ENCODE measurements around the gene C1orf74. TPM values are rescaled to one million over a fixed set of nuclear protein-coding genes. Genes with fewer than 3 reads are reported as not detected.

C1orf74 gene
- total and polyA plus RNA-seq, 2 donors (not counting 3 experiments of a cell fraction or from before 2014, with no cell fraction given) = 2.4 to 3.0 TPM

DNA sequence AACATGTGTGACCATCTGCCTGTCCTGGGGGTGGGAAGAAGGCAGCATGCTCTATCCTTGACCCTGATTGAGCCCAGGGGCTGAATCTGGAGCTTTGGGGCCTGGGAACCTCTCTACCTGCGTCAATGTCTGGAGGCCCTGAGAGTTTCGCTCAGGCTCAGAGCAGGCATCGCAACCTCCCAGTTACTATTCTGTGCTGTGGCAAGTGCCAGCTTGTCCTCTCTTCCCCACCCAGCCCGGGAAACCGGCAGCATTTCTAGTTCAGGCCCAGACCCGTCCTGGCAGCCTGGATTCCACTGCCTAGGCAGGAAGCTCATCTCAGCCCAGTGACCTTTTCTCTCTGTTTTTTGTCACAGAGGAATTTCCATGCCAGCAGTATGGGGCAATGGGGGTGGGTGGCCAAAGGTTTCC, 31.6 kb upstream of the C1orf74 start:
- Histone ChIP-seq H3K9me1 (replicated peaks; ENCODE audit: control insufficient read depth, extremely low read depth, insufficient read depth, low read length) (no peaks in the 10 kb centered on the region), H3K9me3 (replicated peaks; ENCODE audit: control insufficient read depth, insufficient read depth, low read length) (no peaks in the 10 kb centered on the region), H3K9ac (replicated peaks; ENCODE audit: extremely low read depth, insufficient read depth, low read length) (no peak overlapping the region), H3K79me2 (ENCODE audit: control insufficient read depth, insufficient read depth, low read length) (no peaks in the 10 kb centered on the region), H3K36me3 (ENCODE audit: control insufficient read depth in 2 of 2, extremely low read depth in 1 of 2, insufficient read depth in 2 of 2, low read length in 2 of 2) (no peaks in the 10 kb centered on the region), H3K4me2 (ENCODE audit: insufficient read depth, low read length) (no peak overlapping the region), H3K27me3 (ENCODE audit: control insufficient read depth in 2 of 2, insufficient read depth in 2 of 2, low read length in 2 of 2) (no peaks in the 10 kb centered on the region), H2AFZ (ENCODE audit: low read depth, low read length) (no peak overlapping the region), H3K4me1 (ENCODE audit: control insufficient read depth, extremely low read depth, insufficient read depth, low read length) (no peaks in the 10 kb centered on the region), H3K27ac (ENCODE audit: insufficient read depth, low read depth, low read length) (no peak overlapping the region), H4K20me1 (replicated peaks; ENCODE audit: control insufficient read depth, extremely low read depth, insufficient read depth, low read length) (no peaks in the 10 kb centered on the region), H3K4me3 (replicated peaks in 1 of 3; ENCODE audit: insufficient read depth in 1 of 3, low read depth in 1 of 3, low read length in 3 of 3) (no peak overlapping the region)
- FAIRE-seq (no peak), DNase-seq (ENCODE audit: low read depth, low spot score) (no peak)
- no TSS peak for BruUV-seq (replicated peaks)
- TF ChIP-seq, protein P1, sequence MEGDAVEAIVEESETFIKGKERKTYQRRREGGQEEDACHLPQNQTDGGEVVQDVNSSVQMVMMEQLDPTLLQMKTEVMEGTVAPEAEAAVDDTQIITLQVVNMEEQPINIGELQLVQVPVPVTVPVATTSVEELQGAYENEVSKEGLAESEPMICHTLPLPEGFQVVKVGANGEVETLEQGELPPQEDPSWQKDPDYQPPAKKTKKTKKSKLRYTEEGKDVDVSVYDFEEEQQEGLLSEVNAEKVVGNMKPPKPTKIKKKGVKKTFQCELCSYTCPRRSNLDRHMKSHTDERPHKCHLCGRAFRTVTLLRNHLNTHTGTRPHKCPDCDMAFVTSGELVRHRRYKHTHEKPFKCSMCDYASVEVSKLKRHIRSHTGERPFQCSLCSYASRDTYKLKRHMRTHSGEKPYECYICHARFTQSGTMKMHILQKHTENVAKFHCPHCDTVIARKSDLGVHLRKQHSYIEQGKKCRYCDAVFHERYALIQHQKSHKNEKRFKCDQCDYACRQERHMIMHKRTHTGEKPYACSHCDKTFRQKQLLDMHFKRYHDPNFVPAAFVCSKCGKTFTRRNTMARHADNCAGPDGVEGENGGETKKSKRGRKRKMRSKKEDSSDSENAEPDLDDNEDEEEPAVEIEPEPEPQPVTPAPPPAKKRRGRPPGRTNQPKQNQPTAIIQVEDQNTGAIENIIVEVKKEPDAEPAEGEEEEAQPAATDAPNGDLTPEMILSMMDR (IDR thresholded peaks at IDR 0.05; ENCODE audit: extremely low read depth in 1 of 2, insufficient read depth in 1 of 2, low read depth in 1 of 2, low read length in 2 of 2) = no peak
- TF ChIP-seq MAX (IDR thresholded peaks at IDR 0.05; ENCODE audit: insufficient read depth, insufficient read length) (no peak), FOS (IDR thresholded peaks at IDR 0.05; ENCODE audit: borderline replicate concordance, insufficient read depth, low read length) (no peak), MYC (IDR thresholded peaks at IDR 0.05; ENCODE audit: low read depth, low read length) (no peak), POLR2A (IDR thresholded peaks at IDR 0.05; ENCODE audit: low read depth, low read length) (no peak), GATA2 (IDR thresholded peaks at IDR 0.05; ENCODE audit: insufficient read depth, insufficient read length, low read depth, low read length) (no peak), POLR2AphosphoS5 (IDR thresholded peaks at IDR 0.05; ENCODE audit: insufficient read depth, low read depth, low read length) (no peak), EZH2 (IDR thresholded peaks at IDR 0.05; ENCODE audit: borderline replicate concordance, low read depth, low read length, severe bottlenecking) (no peak), JUN (IDR thresholded peaks at IDR 0.05; ENCODE audit: borderline replicate concordance, insufficient read depth, insufficient read length, low read depth) (no peak)
- CTCF ChIA-PET = interaction anchor here (8.7 kb wide), 1 partner anchor 6 kb away, joined by 109 read pairs; no protein-coding TSS in a partner anchor
- intact Hi-C loops (cut with micrococcal nuclease) = no loop called here
- dilution Hi-C loops (cut with MboI; ENCODE audit: extremely low pct_ligation_motif_present, low sequenced_read_pairs) = no loop called here
- POLR2A ChIA-PET = no interaction called here
